ENCODE measurements around the gene SNX9.

The SNX9 gene

DNA sequence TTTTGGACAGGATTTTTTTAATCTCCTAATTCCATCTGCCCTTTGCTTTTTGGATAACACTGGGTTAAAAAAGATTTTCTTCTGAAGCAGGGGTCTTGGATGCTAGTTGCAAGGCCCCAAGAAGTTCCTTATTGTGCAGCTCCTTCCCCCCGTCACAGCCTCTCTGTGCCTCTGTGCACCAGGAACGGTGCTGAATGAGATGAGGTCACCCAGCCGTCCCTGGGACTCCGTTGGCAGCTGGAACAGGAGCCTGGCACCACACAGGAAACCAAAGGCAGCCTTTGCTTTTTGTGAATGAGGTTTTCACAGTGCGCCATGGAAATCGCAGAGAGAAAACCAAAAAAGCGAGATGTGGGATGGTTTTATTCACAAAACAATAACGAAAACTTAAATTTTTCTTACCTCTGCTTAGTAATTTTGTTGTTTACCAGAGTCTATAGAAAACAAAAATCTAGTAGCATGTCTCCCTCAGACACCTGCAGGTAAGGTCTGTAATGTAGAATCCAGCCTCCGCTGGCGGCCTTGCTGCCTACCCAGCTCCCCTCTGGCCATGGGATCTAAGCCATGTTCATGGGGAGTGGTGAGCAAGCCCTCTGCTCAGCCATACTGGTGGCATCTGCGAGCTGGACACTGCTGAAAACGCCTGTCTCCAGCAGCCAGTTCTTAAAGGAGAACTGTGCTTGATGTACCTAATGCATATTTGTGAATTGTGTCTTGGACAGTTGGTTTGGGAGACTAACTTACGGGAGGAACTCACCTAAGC, 118.2 kb downstream of the SNX9 start:
- Histone ChIP-seq H3K9me3 (ENCODE audit: insufficient read depth, low read depth, low read length) (peaks cover 5% of the 10 kb centered on the region), H2BK120ac (ENCODE audit: insufficient read depth, low read length, poor library complexity) (no peak overlapping the region), H4K12ac (ENCODE audit: low read depth, low read length) (no peak overlapping the region), H3K27ac (ENCODE audit: low read depth, low read length) (no peak overlapping the region), H3K14ac (ENCODE audit: low read length) (no peak overlapping the region), H3K4me2 (ENCODE audit: low read length) (no peak overlapping the region), H3K4me1 (ENCODE audit: control insufficient read depth in 1 of 2, insufficient read depth in 2 of 2, low read length in 2 of 2) (no peaks in the 10 kb centered on the region), H3K79me2 (ENCODE audit: control insufficient read depth, insufficient read depth, low read length, poor library complexity) (no peaks in the 10 kb centered on the region), H3K4me3 (ENCODE audit: low read depth, low read length) (no peak overlapping the region), H2BK12ac (ENCODE audit: low read length) (no peak overlapping the region), H4K8ac (ENCODE audit: low read depth, low read length) (no peak overlapping the region), H3K23ac (ENCODE audit: low read length) (no peak overlapping the region), H3K27me3 (ENCODE audit: insufficient read depth, low read length) (no peaks in the 10 kb centered on the region), H3K4ac (ENCODE audit: low read depth, low read length) (no peak overlapping the region), H3K36me3 (ENCODE audit: control insufficient read depth in 1 of 2, insufficient read depth in 2 of 2, low read length in 2 of 2) (peaks cover 43 to 63% of the 10 kb centered on the region in 2 experiments), H3K9ac (ENCODE audit: low read length) (no peak overlapping the region), H2BK5ac (ENCODE audit: low read depth, low read length, poor library complexity) (no peak overlapping the region), H2AFZ (ENCODE audit: insufficient read depth, low read length, poor library complexity) (no peak overlapping the region), H3K18ac (ENCODE audit: low read length) (no peak overlapping the region), H3K79me1 (ENCODE audit: low read length) (no peaks in the 10 kb centered on the region), H2AK5ac (ENCODE audit: low read length) (no peak overlapping the region), H4K91ac (ENCODE audit: low read depth, low read length) (no peak overlapping the region)
- DNase-seq = no peak
- no CpG with 5 or more reads among the region's 13 CpGs for WGBS (ENCODE audit: extremely low coverage, insufficient coverage, insufficient read length)

DNA sequence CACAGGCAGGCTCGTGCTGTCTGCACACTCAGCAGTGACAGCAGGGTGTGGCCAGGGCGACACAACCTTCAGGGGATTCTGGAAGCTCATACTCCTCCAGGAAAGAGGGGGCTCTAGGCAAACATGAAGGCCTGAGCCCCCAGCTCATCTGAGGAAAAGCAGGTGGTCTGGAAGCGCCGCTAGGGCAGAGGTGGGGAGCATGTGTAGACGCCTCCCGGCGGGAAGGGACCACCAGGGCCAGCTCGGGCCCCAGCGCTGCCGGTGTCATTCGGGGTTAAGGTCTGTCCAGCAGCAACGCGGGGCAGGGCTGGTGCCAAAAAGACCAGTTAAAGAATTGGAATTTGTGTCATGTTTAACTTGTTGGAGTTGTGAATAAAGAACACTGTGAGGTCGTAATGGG, 119.3 kb downstream of the SNX9 start:
- Histone ChIP-seq H3K36me3 (ENCODE audit: control insufficient read depth in 1 of 2, insufficient read depth in 2 of 2, low read length in 2 of 2) (peaks cover 43 to 62% of the 10 kb centered on the region in 2 experiments), H3K27ac (ENCODE audit: low read depth, low read length) (no peak overlapping the region), H4K91ac (ENCODE audit: low read depth, low read length) (no peak overlapping the region), H3K79me2 (ENCODE audit: control insufficient read depth, insufficient read depth, low read length, poor library complexity) (no peaks in the 10 kb centered on the region), H3K4ac (ENCODE audit: low read depth, low read length) (no peak overlapping the region), H3K14ac (ENCODE audit: low read length) (no peak overlapping the region), H3K79me1 (ENCODE audit: low read length) (no peaks in the 10 kb centered on the region), H3K23ac (ENCODE audit: low read length) (no peak overlapping the region), H4K8ac (ENCODE audit: low read depth, low read length) (no peak overlapping the region), H2AFZ (ENCODE audit: insufficient read depth, low read length, poor library complexity) (no peak overlapping the region), H3K18ac (ENCODE audit: low read length) (no peak overlapping the region), H2BK120ac (ENCODE audit: insufficient read depth, low read length, poor library complexity) (no peak overlapping the region), H3K4me2 (ENCODE audit: low read length) (no peak overlapping the region), H3K9ac (ENCODE audit: low read length) (no peak overlapping the region), H2AK5ac (ENCODE audit: low read length) (no peak overlapping the region), H3K4me1 (ENCODE audit: control insufficient read depth in 1 of 2, insufficient read depth in 2 of 2, low read length in 2 of 2) (no peaks in the 10 kb centered on the region), H3K27me3 (ENCODE audit: insufficient read depth, low read length) (no peaks in the 10 kb centered on the region), H2BK5ac (ENCODE audit: low read depth, low read length, poor library complexity) (no peak overlapping the region), H3K9me3 (ENCODE audit: insufficient read depth, low read depth, low read length) (peaks cover 5% of the 10 kb centered on the region), H2BK12ac (ENCODE audit: low read length) (no peak overlapping the region), H4K12ac (ENCODE audit: low read depth, low read length) (no peak overlapping the region), H3K4me3 (ENCODE audit: low read depth, low read length) (no peak overlapping the region)
- WGBS (ENCODE audit: extremely low coverage, insufficient coverage, insufficient read length) = no CpG with 5 or more reads among the region's 14 CpGs
- DNase-seq = no peak

DNA sequence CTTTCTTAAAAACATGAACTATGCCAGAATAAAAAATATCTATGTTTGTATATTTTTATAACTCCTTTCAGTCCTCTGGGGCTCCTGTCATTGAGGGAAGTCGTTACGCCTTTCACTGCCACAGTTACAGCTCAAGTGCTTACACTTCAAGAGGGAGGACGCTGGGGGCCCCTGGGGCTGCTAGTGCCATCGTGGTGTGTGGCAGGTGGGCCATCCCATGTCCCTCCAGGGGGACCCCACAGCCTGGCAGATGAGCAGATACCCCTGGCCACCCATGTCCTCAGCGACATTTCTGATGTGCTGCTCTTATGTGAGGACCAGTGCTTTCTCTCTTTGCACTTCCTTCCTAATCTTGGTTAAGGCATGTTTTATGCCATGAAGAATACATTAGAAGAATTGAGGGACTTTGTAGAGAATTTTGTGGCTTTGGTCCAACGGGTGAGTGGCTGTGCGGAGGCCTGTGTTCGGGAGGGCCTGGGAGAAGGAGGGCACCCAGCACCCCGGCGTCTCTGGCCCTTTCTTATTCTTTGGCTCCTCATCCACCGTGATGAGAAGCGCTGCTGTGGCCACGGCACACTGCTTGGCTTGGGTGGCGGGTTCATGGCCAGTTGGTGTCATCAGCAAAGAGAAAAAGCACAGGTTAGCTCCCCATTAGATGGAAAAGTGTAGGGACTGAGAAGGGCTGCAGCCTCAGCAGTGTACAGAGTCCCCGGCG, 120.4 kb downstream of the SNX9 start:
- Histone ChIP-seq H3K4ac (ENCODE audit: low read depth, low read length) (no peak overlapping the region), H3K4me1 (ENCODE audit: control insufficient read depth in 1 of 2, insufficient read depth in 2 of 2, low read length in 2 of 2) (no peaks in the 10 kb centered on the region), H3K23ac (ENCODE audit: low read length) (no peak overlapping the region), H2BK5ac (ENCODE audit: low read depth, low read length, poor library complexity) (no peak overlapping the region), H3K9me3 (ENCODE audit: insufficient read depth, low read depth, low read length) (peaks cover 5% of the 10 kb centered on the region), H3K4me2 (ENCODE audit: low read length) (no peak overlapping the region), H3K79me1 (ENCODE audit: low read length) (no peaks in the 10 kb centered on the region), H2BK120ac (ENCODE audit: insufficient read depth, low read length, poor library complexity) (no peak overlapping the region), H3K79me2 (ENCODE audit: control insufficient read depth, insufficient read depth, low read length, poor library complexity) (no peaks in the 10 kb centered on the region), H3K18ac (ENCODE audit: low read length) (no peak overlapping the region), H2BK12ac (ENCODE audit: low read length) (no peak overlapping the region), H3K14ac (ENCODE audit: low read length) (no peak overlapping the region), H3K4me3 (ENCODE audit: low read depth, low read length) (no peak overlapping the region), H2AK5ac (ENCODE audit: low read length) (no peak overlapping the region), H4K12ac (ENCODE audit: low read depth, low read length) (no peak overlapping the region), H4K91ac (ENCODE audit: low read depth, low read length) (no peak overlapping the region), H3K9ac (ENCODE audit: low read length) (no peak overlapping the region), H2AFZ (ENCODE audit: insufficient read depth, low read length, poor library complexity) (no peak overlapping the region), H4K8ac (ENCODE audit: low read depth, low read length) (no peak overlapping the region), H3K36me3 (ENCODE audit: control insufficient read depth in 1 of 2, insufficient read depth in 2 of 2, low read length in 2 of 2) (peaks cover 45 to 57% of the 10 kb centered on the region in 2 experiments), H3K27me3 (ENCODE audit: insufficient read depth, low read length) (no peaks in the 10 kb centered on the region), H3K27ac (ENCODE audit: low read depth, low read length) (no peak overlapping the region)
- WGBS (ENCODE audit: extremely low coverage, insufficient coverage, insufficient read length) = no CpG with 5 or more reads among the region's 16 CpGs
- DNase-seq = no peak

DNA sequence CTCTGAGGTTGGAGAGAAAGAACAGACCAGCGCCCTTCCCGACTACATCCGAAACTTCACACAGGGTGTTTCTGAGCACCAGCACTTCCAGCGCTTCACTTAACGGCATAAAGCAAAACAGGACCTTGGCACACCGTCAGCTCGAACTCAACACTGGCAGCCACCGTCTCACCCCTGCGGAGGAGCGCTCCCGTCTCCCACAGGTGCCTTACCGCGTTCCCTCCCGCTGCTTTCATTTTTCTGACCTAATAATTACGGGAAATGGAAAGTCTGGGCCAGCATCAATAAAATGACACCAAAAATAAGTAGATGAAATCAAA, 120.9 kb downstream of the SNX9 start:
- Histone ChIP-seq H3K27me3 (ENCODE audit: insufficient read depth, low read length) (no peaks in the 10 kb centered on the region), H3K9me3 (ENCODE audit: insufficient read depth, low read depth, low read length) (peaks cover 5% of the 10 kb centered on the region), H3K14ac (ENCODE audit: low read length) (no peak overlapping the region), H2AFZ (ENCODE audit: insufficient read depth, low read length, poor library complexity) (no peak overlapping the region), H3K79me2 (ENCODE audit: control insufficient read depth, insufficient read depth, low read length, poor library complexity) (no peaks in the 10 kb centered on the region), H4K8ac (ENCODE audit: low read depth, low read length) (no peak overlapping the region), H4K12ac (ENCODE audit: low read depth, low read length) (no peak overlapping the region), H3K4ac (ENCODE audit: low read depth, low read length) (no peak overlapping the region), H2AK5ac (ENCODE audit: low read length) (no peak overlapping the region), H3K4me3 (ENCODE audit: low read depth, low read length) (no peak overlapping the region), H3K18ac (ENCODE audit: low read length) (no peak overlapping the region), H3K27ac (ENCODE audit: low read depth, low read length) (no peak overlapping the region), H3K9ac (ENCODE audit: low read length) (no peak overlapping the region), H3K4me1 (ENCODE audit: control insufficient read depth in 1 of 2, insufficient read depth in 2 of 2, low read length in 2 of 2) (no peaks in the 10 kb centered on the region), H2BK12ac (ENCODE audit: low read length) (no peak overlapping the region), H4K91ac (ENCODE audit: low read depth, low read length) (no peak overlapping the region), H2BK120ac (ENCODE audit: insufficient read depth, low read length, poor library complexity) (no peak overlapping the region), H3K4me2 (ENCODE audit: low read length) (no peak overlapping the region), H3K79me1 (ENCODE audit: low read length) (no peaks in the 10 kb centered on the region), H3K23ac (ENCODE audit: low read length) (no peak overlapping the region), H3K36me3 (ENCODE audit: control insufficient read depth in 1 of 2, insufficient read depth in 2 of 2, low read length in 2 of 2) (peaks cover 45 to 53% of the 10 kb centered on the region in 2 experiments), H2BK5ac (ENCODE audit: low read depth, low read length, poor library complexity) (no peak overlapping the region)
- no CpG with 5 or more reads among the region's 15 CpGs for WGBS (ENCODE audit: extremely low coverage, insufficient coverage, insufficient read length)
- DNase-seq = no peak

Measured in trophoblast cell (in vitro differentiated cells and primary cell).